OCI-LY1 (cell line): ENCODE results near the gene ARFGEF2.

ENCODE experiments used
- EZH2 ChIP-seq: fragments of 200-600 bp; sonication (generic), shearing (Covaris generic); IDR thresholded peaks from 2 replicates; pipeline ENCODE4 v1.8.0; 2017; ENCODE audit warnings: borderline replicate concordance, mixed run types, mild to moderate bottlenecking, antibody characterized with exemption, low read length, moderate library complexity, mixed read lengths
- TF ChIP-seq, protein P1 (sequence below): fragments of 200-600 bp; sonication (generic), shearing (Covaris generic); IDR thresholded peaks from 2 replicates; pipeline ENCODE4 v1.5.1; 2017; ENCODE audit warnings: mild to moderate bottlenecking, antibody characterized with exemption, low read length, moderate library complexity, mixed read lengths

DNA sequence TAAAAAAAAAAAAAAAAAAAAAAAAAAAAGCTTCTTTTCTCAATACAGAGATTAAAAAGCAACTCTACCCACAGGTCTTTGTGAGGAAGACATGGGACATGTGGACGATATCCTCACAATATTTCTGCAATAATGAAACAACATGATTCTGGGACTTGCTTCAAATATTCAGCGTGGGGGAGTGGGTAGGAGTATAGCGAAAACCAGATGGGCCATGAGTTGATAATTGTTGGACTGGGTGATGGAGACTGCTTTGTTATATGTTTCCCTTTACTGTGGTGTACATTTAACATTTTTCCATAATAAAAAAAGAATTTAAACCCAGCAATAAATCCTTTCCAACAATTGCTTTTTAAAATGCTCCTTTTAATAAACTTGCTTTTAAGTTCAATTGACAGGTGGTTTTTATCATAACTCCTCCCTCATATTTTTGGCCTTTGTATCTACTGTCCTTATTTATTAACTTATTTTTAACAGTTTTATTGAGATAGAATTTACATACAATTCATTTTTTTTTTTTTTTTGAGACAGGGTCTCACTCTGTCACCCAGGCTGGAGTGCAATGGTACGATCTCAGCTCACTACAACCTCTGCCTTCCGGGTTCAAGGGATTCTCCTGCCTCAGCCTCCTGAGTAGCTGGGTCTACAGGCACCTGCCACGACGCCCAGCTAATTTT is 40.4 kb upstream of the ARFGEF2 start:
- no peak for TF ChIP-seq EZH2
- TF ChIP-seq, protein P1, sequence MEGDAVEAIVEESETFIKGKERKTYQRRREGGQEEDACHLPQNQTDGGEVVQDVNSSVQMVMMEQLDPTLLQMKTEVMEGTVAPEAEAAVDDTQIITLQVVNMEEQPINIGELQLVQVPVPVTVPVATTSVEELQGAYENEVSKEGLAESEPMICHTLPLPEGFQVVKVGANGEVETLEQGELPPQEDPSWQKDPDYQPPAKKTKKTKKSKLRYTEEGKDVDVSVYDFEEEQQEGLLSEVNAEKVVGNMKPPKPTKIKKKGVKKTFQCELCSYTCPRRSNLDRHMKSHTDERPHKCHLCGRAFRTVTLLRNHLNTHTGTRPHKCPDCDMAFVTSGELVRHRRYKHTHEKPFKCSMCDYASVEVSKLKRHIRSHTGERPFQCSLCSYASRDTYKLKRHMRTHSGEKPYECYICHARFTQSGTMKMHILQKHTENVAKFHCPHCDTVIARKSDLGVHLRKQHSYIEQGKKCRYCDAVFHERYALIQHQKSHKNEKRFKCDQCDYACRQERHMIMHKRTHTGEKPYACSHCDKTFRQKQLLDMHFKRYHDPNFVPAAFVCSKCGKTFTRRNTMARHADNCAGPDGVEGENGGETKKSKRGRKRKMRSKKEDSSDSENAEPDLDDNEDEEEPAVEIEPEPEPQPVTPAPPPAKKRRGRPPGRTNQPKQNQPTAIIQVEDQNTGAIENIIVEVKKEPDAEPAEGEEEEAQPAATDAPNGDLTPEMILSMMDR, result no peak
